Psoas muscle (tissue), 8 donors: ENCODE results near the gene DELE1. TPM values are rescaled to one million over a fixed set of nuclear protein-coding genes. Genes with fewer than 3 reads are reported as not detected.
A peak's percentile ranks its signal among the peaks of the same experiment; 100 is the strongest.

Source experiments
- ATAC-seq, 4 donors: fragments of 200-7000 bp; cut with Tn5 transposase; one replicate each; pipeline ENCODE4 v1.9.1; 2020; ENCODE audit warnings: moderate library complexity in 3 of 4, mild to moderate bottlenecking in 2 of 4
- DNase-seq, 2 donors: peaks; one replicate each; pipeline ENCODE4 v3.0.0-alpha.2; 2020
- H3K27ac ChIP-seq: fragments of 200-600 bp; one replicate; pipeline ENCODE4 v1.8.0; 2022
- H3K27me3 ChIP-seq, 3 donors: fragments of 200-600 bp in 1 of 3; one replicate each; pipeline versions ENCODE4 v1.6.1 to v1.8.0; 2013 to 2022; ENCODE audit warnings: low read length in 2 of 3, mild to moderate bottlenecking in 2 of 3, moderate library complexity in 1 of 3; ENCODE audit not compliant: insufficient read depth in 3 of 3
- H3K36me3 ChIP-seq, 2 donors: fragments of 200-600 bp in 1 of 2; one replicate each; pipeline versions ENCODE4 v1.6.1 to v1.8.0; 2013 to 2022; ENCODE audit warnings: low read depth in 1 of 2, mild to moderate bottlenecking in 1 of 2, moderate library complexity in 1 of 2; ENCODE audit not compliant: insufficient read depth in 1 of 2
- H3K4me1 ChIP-seq: fragments of 200-600 bp; one replicate; pipeline ENCODE4 v1.8.0; 2022
- H3K4me3 ChIP-seq: fragments of 200-600 bp; one replicate; pipeline ENCODE4 v1.8.0; 2022; ENCODE audit warnings: mild to moderate bottlenecking
- H3K9me3 ChIP-seq: fragments of 200-600 bp; one replicate; pipeline ENCODE4 v1.8.0; 2022
- WGBS, 3 donors: extraction: QIAGEN DNeasy Blood & Tissue Kit; methylation state at CpG; one replicate each; pipeline versions ENCODE4 v1.1.6 to v1.1.7; 2013; 5-methylcytosine and 5-hydroxymethylcytosine counted together
- intact Hi-C, 2 donors: fragments of 100-400 bp; cut with DNase I; formaldehyde crosslinking; loops; one replicate each; pipeline versions ENCODE4 v1.11.0 to v1.14.2; 2022
- polyA plus RNA-seq, 3 donors: library from polyadenylated mRNA; stranded (reverse); fragments of 200-250 nt; gene quantifications; one replicate each; pipeline ENCODE4 v1.2.3, GENCODE V29; 2013
- total RNA-seq, 4 donors: library from RNA; stranded (reverse); fragmentation: NEBNext Ultra II Directional in 2 of 4; extraction: Animal tissue kit (Norgen Biotek cat#: 25700) in 2 of 4; gene quantifications; one replicate each; pipeline versions ENCODE4 v1.2.1 to v1.2.4, GENCODE V29; 2021 to 2023
- TF ChIP-seq, protein P1 (sequence below): fragments of 200-600 bp; IDR thresholded peaks from one replicate; pipeline ENCODE4 v1.8.0; 2022; ENCODE audit warnings: antibody characterized with exemption
- donor health status: healthy with polysubstance abuse.
- donor health status: DM: no; HTN: no; CAD: no; lungs with moderate emphysema.
- donor health status: Bipolar disorder and iron deficiency.
- donor health status: healthy.
- donor health status: DM: yes; HTN: yes; CAD: no.
- donor health status: DM: no; HTN: no; CAD: no.
- donor health status: DM: no; HTN: no; CAD: no.
- donor health status: DM: yes; HTN: yes; CAD: no.

Gene DELE1
- total and polyA plus RNA-seq, 7 donors, result 23.1 to 65.5 (median 40.5) TPM

- DNase-seq (no peak), ATAC-seq (no peak)
- Histone ChIP-seq H3K27ac (no peak overlapping the region), H3K4me3 (peak overlapping the region; percentile 32), H3K4me1 (no peaks in the 10 kb centered on the region), H3K9me3 (no peaks in the 10 kb centered on the region), H3K27me3 (peaks cover 0 to 4% (median 2%) of the 10 kb centered on the region in 3 donors), H3K36me3 (no peaks in the 10 kb centered on the region)
- TF ChIP-seq, protein P1, sequence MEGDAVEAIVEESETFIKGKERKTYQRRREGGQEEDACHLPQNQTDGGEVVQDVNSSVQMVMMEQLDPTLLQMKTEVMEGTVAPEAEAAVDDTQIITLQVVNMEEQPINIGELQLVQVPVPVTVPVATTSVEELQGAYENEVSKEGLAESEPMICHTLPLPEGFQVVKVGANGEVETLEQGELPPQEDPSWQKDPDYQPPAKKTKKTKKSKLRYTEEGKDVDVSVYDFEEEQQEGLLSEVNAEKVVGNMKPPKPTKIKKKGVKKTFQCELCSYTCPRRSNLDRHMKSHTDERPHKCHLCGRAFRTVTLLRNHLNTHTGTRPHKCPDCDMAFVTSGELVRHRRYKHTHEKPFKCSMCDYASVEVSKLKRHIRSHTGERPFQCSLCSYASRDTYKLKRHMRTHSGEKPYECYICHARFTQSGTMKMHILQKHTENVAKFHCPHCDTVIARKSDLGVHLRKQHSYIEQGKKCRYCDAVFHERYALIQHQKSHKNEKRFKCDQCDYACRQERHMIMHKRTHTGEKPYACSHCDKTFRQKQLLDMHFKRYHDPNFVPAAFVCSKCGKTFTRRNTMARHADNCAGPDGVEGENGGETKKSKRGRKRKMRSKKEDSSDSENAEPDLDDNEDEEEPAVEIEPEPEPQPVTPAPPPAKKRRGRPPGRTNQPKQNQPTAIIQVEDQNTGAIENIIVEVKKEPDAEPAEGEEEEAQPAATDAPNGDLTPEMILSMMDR, result no peak
- intact Hi-C loops, result loop anchor here (2.0 to 5.0 kb wide), 2 partner anchors 67 to 70 kb away; no protein-coding TSS in a partner anchor
- WGBS, 3 donors, result 54 to 71% (median 69%) methylated on average over 2 of the region's 2 CpGs
These were observed 28.3 kb downstream of the DELE1 start for GRCh38 chr5:141952020-141952419.

GRCh38 chr5:141954194-141954593 lies 30.5 kb downstream of the DELE1 start:
- 80 to 90% (median 85%) methylated on average over 2 of the region's 2 CpGs for WGBS, 3 donors
- intact Hi-C loops, result loop anchor here in 1 of 2 donors (5.0 kb wide), 1 partner anchor 72 kb away; no protein-coding TSS in a partner anchor
- Histone ChIP-seq H3K4me3 (peak overlapping the region; percentile 49), H3K27ac (no peak overlapping the region), H3K4me1 (no peaks in the 10 kb centered on the region), H3K36me3 (no peaks in the 10 kb centered on the region), H3K27me3 (peaks cover 0 to 2% (median 0%) of the 10 kb centered on the region in 3 donors), H3K9me3 (no peaks in the 10 kb centered on the region)
- no peak for ATAC-seq
- TF ChIP-seq, protein P1, result no peak
- DNase-seq, result no peak

- 53 to 56% (median 55%) methylated on average over 16 of the region's 16 CpGs for WGBS, 3 donors
- ATAC-seq, result no peak
- intact Hi-C loops, result no loop called here
- H3K4me3 ChIP-seq, result peak overlapping the region; percentile 56
- peak overlapping the region; percentile 30 for H3K27ac ChIP-seq
- no peaks in the 10 kb centered on the region for H3K27me3 ChIP-seq
- no peaks in the 10 kb centered on the region for H3K9me3 ChIP-seq
- H3K36me3 ChIP-seq, result no peaks in the 10 kb centered on the region
- TF ChIP-seq, protein P1, result no peak
- H3K4me1 ChIP-seq, result peaks cover 5% of the 10 kb centered on the region
- no peak for DNase-seq
These were observed 33.8 kb downstream of the DELE1 start for GRCh38 chr5:141957367-141957996.

- DNase-seq (peak; percentile 47 to 68), ATAC-seq (peak in 2 of 4 donors; percentile 19 to 25)
- H3K9me3 ChIP-seq, result no peaks in the 10 kb centered on the region
- H3K27me3 ChIP-seq, result no peaks in the 10 kb centered on the region
- intact Hi-C loops, result no loop called here
- H3K4me1 ChIP-seq, result peaks cover 5% of the 10 kb centered on the region
- peak within 1 kb of the TSS; percentile 58 for H3K27ac ChIP-seq
- WGBS, 3 donors, result 27 to 45% (median 30%) methylated on average over 7 of the region's 7 CpGs
- H3K4me3 ChIP-seq, result peak within 1 kb of the TSS; percentile 56
- TF ChIP-seq, protein P1, result no peak
- no peaks in the 10 kb centered on the region for H3K36me3 ChIP-seq
These were observed 34.4 kb downstream of the DELE1 start, which contains the start of gene PCDH12 for GRCh38 chr5:141958113-141958512. PCDH12 (minus strand) TSS chr5:141958202; CDS start chr5:141957851, 351 bp downstream.
